GM20431 (cell line): ENCODE results near the gene MSX1.
"Not testable (repeated sequence)": the region's sequence is repeated elsewhere in the genome, so short reads cannot be mapped to it uniquely, and the experiment has no call there.

Experiments
- in situ Hi-C: fragments of 300-500 bp; cut with MseI, MboI; formaldehyde crosslinking; loops from one replicate; pipeline ENCODE4 v1.15.0; 2020; ENCODE audit warnings: low sequenced_read_pairs; ENCODE audit not compliant: unreplicated experiment

The MSX1 gene

GRCh38 chr4:4859325-4859798, at the start of gene MSX1:
MSX1 (plus strand) TSS chr4:4859665; CDS start chr4:4859900, 235 bp downstream.
- in situ Hi-C loops: no loop called here

GRCh38 chr4:4810092-4810774, 49.2 kb upstream of the MSX1 start:
- in situ Hi-C loops: no loop called here

- in situ Hi-C loops: no loop called here
Observed at GRCh38 chr4:4810778-4811177, 48.7 kb upstream of the MSX1 start.

- in situ Hi-C loops: no loop called here
Observed at GRCh38 chr4:4812145-4812794, 47.2 kb upstream of the MSX1 start.

- in situ Hi-C loops: no loop called here
Observed at GRCh38 chr4:4818415-4819212, 40.9 kb upstream of the MSX1 start.

GRCh38 chr4:4819213-4819606, 40.3 kb upstream of the MSX1 start:
- in situ Hi-C loops: no loop called here

- in situ Hi-C loops: no loop called here
Observed at GRCh38 chr4:4820261-4820660, 39.2 kb upstream of the MSX1 start.

GRCh38 chr4:4820739-4821138, 38.7 kb upstream of the MSX1 start:
- in situ Hi-C loops: no loop called here

GRCh38 chr4:4821577-4821976, 37.9 kb upstream of the MSX1 start:
- in situ Hi-C loops: no loop called here

GRCh38 chr4:4822286-4822685, 37.2 kb upstream of the MSX1 start:
- in situ Hi-C loops: not testable (repeated sequence)

GRCh38 chr4:4823621-4824162, 35.8 kb upstream of the MSX1 start:
- in situ Hi-C loops: no loop called here

- in situ Hi-C loops: no loop called here
Observed at GRCh38 chr4:4824232-4824631, 35.2 kb upstream of the MSX1 start.

- in situ Hi-C loops: no loop called here
Observed at GRCh38 chr4:4825431-4825830, 34.0 kb upstream of the MSX1 start.

- in situ Hi-C loops: no loop called here
Observed at GRCh38 chr4:4829837-4830236, 29.6 kb upstream of the MSX1 start.

GRCh38 chr4:4831266-4831665, 28.2 kb upstream of the MSX1 start:
- in situ Hi-C loops: no loop called here

- in situ Hi-C loops: no loop called here
Observed at GRCh38 chr4:4831825-4832224, 27.6 kb upstream of the MSX1 start.

GRCh38 chr4:4836044-4836443, 23.4 kb upstream of the MSX1 start:
- in situ Hi-C loops: no loop called here

GRCh38 chr4:4837316-4837715, 22.1 kb upstream of the MSX1 start:
- in situ Hi-C loops: no loop called here

- in situ Hi-C loops: no loop called here
Observed at GRCh38 chr4:4838051-4838935, 21.2 kb upstream of the MSX1 start.
